BJ (cell line): ENCODE measurements around the gene THAP7. TPM values are rescaled to one million over a fixed set of nuclear protein-coding genes. Genes with fewer than 3 reads are reported as not detected.

ENCODE experiments used
- CTCF ChIA-PET: fragments of 350-600 bp; formaldehyde crosslinking; extraction: SDS; loops from one replicate; lab custom pipeline; 2021; ENCODE audit warnings: antibody characterized with exemption, inconsistent platforms; lab: Yijun Ruan, JAX
- POLR2A ChIA-PET: fragments of 300-600 bp; sonication (Branson Sonifier 250); formaldehyde crosslinking; extraction: SDS; loops from one replicate; lab custom pipeline; 2021; ENCODE audit warnings: antibody characterized with exemption; lab: Charles Lee
- DNase-seq: peaks from one replicate; pipeline ENCODE4 v3.0.0-alpha.2; 2011; ENCODE audit warnings: low read depth
- H3K27me3 ChIP-seq: 2 replicates; pipeline ENCODE4 v1.6.0; 2011; ENCODE audit warnings: low read length; ENCODE audit not compliant: control insufficient read depth, insufficient read depth
- H3K36me3 ChIP-seq: 2 replicates; pipeline ENCODE4 v1.5.1; 2011; ENCODE audit warnings: low read length; ENCODE audit not compliant: control insufficient read depth, insufficient read depth
- H3K4me3 ChIP-seq: 2 replicates; pipeline ENCODE4 v1.5.1; 2011; ENCODE audit warnings: low read depth, mild to moderate bottlenecking, control low read depth, low read length
- CTCF ChIP-seq: IDR thresholded peaks from 2 replicates; pipeline ENCODE4 v1.5.1; 2011; ENCODE audit warnings: low read depth, mild to moderate bottlenecking, control low read depth, inconsistent platforms, low read length, moderate library complexity; ENCODE audit not compliant: insufficient read depth
- polyA plus RNA-seq: library from polyadenylated mRNA; depleted of rRNA; stranded (reverse); fragments of >200 nt; gene quantifications from 2 replicates; pipeline ENCODE4 v1.2.3, GENCODE V29; 2011

The THAP7 gene
- polyA plus RNA-seq, 1 experiment = 24.4 TPM

GRCh38 chr22:20980938-20981722 is 20.8 kb downstream of the THAP7 start:
- TF ChIP-seq CTCF = no peak
- peak overlapping the region; percentile 78 for H3K4me3 ChIP-seq
- POLR2A ChIA-PET = no interaction called here
- no peaks in the 10 kb centered on the region; the same call in 1 of the 2 replicates for H3K27me3 ChIP-seq
- DNase-seq = no peak
- CTCF ChIA-PET = interaction anchor here (1.1 to 2.5 kb wide), 6 partner anchors 10 to 121 kb away, joined by 3 to 8 read pairs (median 5); no protein-coding TSS in a partner anchor
- peaks cover 9% of the 10 kb centered on the region; the same call in 1 of the 2 replicates for H3K36me3 ChIP-seq

GRCh38 chr22:20980523-20980922 is 21.4 kb downstream of the THAP7 start:
- CTCF ChIA-PET = interaction anchor here (2.5 kb wide), 1 partner anchor 25 kb away, joined by 7 read pairs; no protein-coding TSS in a partner anchor
- Histone ChIP-seq H3K4me3 (no peak overlapping the region), H3K36me3 (peaks cover 5% of the 10 kb centered on the region; the same call in 1 of the 2 replicates), H3K27me3 (no peaks in the 10 kb centered on the region; the same call in 1 of the 2 replicates)
- POLR2A ChIA-PET = no interaction called here
- no peak for TF ChIP-seq CTCF
- DNase-seq = no peak

- H3K27me3 ChIP-seq = no peaks in the 10 kb centered on the region; the same call in 1 of the 2 replicates
- peaks cover 3% of the 10 kb centered on the region; the same call in 1 of the 2 replicates for H3K36me3 ChIP-seq
- H3K4me3 ChIP-seq = peak overlapping the region; percentile 16
- CTCF ChIA-PET = interaction anchor here (0.8 to 2.5 kb wide), 3 partner anchors 18 to 94 kb away, joined by 3 to 7 read pairs (median 4); no protein-coding TSS in a partner anchor
- no peak for TF ChIP-seq CTCF
- POLR2A ChIA-PET = no interaction called here
- DNase-seq = no peak
Observed at GRCh38 chr22:20979940-20980453, 21.9 kb downstream of the THAP7 start.

- POLR2A ChIA-PET = no interaction called here
- CTCF ChIA-PET = interaction anchor here (0.8 to 1.7 kb wide), 3 partner anchors 18 to 94 kb away, joined by 3 to 4 read pairs (median 3); no protein-coding TSS in a partner anchor
- TF ChIP-seq CTCF = no peak
- Histone ChIP-seq H3K36me3 (peaks cover 3% of the 10 kb centered on the region; the same call in 1 of the 2 replicates), H3K4me3 (peak overlapping the region; percentile 16), H3K27me3 (no peaks in the 10 kb centered on the region; the same call in 1 of the 2 replicates)
- DNase-seq = no peak
Observed at GRCh38 chr22:20979243-20979809, 22.6 kb downstream of the THAP7 start.

GRCh38 chr22:20978419-20978818 is 23.5 kb downstream of the THAP7 start:
- no peak for DNase-seq
- H3K36me3 ChIP-seq = no peaks in the 10 kb centered on the region
- no peak for TF ChIP-seq CTCF
- no peaks in the 10 kb centered on the region; the same call in 1 of the 2 replicates for H3K27me3 ChIP-seq
- POLR2A ChIA-PET = no interaction called here
- CTCF ChIA-PET = interaction anchor here (1.2 to 1.7 kb wide), 2 partner anchors 17 to 93 kb away, joined by 3 to 4 read pairs; no protein-coding TSS in a partner anchor
- no peak overlapping the region for H3K4me3 ChIP-seq
